Skin of body (tissue), 2 donors: ENCODE results near the gene AURKAIP1. TPM values are rescaled to one million over a fixed set of nuclear protein-coding genes. Genes with fewer than 3 reads are reported as not detected.
"Not testable (repeated sequence)": the region's sequence is repeated elsewhere in the genome, so short reads cannot be mapped to it uniquely, and the experiment has no call there.

ENCODE experiments used
- DNase-seq: peaks from one replicate; lab custom pipeline; 2025; lab: John Stamatoyannopoulos, UW
- total RNA-seq: library from RNA; depleted of rRNA; stranded (reverse); fragments of >200 nt; gene quantifications from one replicate; pipeline ENCODE4 v1.2.3, GENCODE V29; 2014

The AURKAIP1 gene
- total RNA-seq, 1 donor from 2014 or later: 35.0 TPM

DNA sequence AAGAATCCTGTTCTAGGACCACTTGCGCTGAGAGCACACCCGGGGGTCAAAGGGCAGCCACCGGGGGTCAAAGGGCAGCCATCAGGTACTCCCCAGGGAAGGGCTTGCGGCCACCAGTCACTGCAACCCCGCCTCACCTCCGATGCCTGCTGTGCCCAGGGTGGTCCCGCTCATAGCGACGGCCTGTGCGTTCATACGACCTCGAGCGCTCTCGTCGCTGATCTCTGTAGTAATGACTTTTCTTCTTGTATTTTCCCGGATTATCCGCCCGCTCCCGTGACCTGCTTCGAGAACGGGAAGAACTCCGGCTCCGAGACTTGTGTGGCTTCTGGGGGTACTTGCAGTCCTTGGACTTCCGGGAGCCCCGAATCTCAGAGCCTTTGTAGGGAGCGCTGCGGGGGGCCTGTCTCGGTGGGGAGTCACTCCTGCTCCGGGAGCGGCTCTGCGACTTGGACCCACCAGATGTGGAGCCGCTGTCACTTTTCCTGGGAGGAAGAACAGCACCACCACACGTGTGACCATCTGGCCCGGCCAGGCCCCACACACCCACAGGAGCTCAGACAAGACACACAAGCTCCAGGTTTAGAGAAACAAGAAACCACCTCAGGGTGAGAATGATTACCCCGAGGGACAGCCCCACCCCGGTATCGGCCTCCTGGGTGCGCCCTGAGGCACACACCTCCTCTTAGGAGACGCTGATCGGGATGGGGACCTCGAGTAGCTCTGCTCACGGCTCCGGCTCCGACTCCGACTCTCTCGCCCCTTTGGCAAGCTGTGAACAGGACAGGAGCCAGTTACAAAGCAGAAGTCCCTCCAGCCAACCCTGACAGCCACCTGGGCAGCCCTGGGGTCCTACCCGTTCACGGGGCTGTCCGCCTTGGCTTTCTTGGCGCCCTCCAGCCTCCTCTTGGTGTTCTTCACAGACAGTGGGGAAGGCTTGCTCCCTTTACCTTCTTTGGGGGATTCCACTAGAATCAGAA is 12.4 kb upstream of the AURKAIP1 start:
- DNase-seq: no peak

DNA sequence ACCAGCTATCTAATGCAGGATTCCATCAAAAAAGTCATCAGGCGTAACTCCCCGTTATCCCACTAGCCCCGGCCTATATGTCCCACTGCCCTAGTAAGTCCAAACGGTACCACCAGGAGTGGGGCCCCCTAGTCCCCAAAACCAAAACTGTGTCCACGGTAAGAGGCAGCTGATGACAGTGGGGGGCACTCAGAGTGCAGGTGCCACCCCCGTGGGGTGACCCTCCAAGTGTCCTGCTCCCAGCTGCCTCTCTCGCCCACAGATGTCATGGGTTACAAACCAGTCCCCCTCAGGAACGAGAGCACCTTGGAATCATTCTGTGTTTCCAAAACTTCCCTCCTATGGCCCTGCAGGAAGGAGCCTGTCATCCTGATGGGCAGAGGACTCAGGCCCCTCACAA is 10.9 kb upstream of the AURKAIP1 start:
- DNase-seq: no peak

DNA sequence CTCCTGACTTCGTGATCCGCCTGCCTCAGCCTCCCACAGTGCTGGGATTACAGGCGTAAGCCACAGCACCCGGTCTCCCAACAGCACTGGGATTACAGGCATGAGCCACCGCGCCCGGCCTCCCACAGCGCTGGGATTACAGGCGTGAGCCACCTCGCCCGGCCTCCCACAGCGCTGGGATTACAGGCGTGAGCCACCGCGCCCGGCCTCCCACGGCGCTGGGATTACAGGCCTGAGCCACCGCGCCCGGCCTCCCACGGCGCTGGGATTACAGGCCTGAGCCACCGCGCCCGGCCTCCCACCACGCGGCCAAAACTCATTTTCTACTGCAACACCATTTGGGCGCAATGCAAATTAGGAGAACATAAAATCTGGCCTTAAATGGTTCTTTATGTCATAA is 10.3 kb upstream of the AURKAIP1 start:
- DNase-seq: not testable (repeated sequence)

DNA sequence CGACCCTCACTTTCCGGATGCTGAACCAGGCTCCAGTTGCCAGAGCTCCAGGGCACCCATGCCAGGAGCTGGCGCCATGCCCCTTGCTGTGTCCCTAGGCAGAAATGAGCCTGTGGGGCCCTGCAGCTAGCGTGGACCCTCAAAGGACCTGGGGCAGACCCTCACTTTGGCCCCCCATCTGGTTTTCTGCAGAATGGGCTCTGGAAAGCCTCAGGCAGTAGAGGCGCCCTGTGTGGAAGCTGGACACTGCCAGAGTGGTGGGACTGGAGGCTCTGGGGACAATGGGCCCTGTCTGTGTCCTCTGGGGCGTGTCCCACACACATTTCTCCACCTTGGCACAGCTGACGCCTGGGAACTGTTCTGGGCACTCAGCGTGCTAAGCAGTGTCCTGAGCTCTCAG is 6.3 kb upstream of the AURKAIP1 start:
- no peak for DNase-seq

DNA sequence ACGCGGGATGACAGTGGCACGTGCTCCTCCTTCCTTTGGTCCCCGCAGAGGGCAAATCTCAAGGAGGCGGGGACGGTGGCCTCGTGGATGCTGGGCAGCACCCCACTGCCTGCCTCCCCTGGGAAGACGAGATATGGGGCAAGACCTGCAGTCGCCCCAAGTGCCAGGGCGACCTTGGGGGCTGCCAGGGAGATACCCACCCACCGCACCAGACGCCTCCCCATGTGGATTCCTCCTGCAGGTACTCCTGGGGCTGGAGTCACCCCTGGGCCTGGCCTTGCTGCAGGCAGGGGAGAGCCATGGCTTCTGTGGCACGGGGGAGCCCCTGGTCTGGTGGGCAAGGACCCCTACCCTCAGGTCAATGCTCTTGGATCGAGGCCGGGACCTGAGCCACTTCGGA is 5.9 kb upstream of the AURKAIP1 start:
- no peak for DNase-seq

DNA sequence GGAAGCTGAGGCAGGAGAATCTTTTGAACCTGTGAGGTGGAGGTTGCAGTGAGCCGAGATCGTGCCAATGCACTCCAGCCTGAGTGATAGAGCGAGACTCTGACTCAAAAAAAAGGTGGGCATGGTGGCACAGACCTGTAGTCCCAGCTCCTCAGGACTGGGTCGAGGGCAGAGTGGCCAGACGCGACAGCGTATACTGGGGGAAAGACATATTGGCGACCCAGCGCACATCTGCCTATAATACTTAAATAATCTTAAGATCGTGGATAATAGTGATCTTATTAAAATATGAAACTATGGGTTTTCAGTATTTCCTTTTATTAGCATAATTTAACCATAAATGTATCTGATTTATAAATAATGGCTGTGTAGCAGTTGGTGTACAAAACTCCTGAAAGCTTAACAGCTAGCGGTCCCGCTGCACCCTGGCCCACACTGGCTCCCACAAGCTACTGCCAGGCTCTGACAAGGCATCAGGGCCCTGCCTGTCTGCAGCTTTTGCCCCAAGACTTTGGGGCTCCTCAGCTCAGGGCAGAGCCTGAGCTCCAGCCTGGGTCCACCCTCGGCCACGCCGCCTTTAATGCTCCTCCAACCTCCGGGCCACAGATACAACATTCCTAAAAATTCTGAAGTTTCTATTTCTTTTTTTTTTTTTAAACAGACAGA is 2.7 kb upstream of the AURKAIP1 start:
- no peak for DNase-seq

DNA sequence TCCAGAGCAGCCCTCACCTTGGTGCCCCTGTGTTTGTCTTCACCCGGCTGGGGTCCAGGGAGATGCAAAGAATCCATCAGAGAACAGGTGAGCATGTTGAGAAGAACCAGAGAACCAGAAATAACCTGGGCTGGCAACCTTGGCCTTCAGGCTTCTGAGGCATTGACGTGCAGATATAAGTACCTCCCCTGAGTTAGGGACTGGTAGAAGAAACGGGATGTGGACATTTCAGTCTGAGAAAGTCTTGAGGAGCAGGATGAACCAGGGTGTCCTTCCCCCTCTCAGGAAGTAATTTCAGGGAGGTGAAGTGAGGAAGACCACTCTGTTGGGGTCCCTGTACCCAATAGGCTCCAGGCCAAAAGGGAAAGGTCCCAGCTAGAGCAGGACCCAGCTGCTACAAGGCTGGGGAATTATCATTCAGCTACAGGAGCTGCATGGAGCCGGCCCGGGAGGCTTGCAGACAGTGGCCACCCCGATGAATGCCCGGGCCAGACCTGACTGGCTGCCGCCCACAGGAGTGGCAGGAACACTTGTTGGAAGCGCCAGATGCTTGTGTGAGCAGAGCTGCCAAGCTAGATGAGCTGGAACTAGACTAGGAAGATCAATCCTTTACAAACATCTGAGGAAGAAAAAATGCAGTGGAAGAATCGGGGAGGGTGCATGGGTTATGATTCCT is 1.7 kb upstream of the AURKAIP1 start:
- no peak for DNase-seq

DNA sequence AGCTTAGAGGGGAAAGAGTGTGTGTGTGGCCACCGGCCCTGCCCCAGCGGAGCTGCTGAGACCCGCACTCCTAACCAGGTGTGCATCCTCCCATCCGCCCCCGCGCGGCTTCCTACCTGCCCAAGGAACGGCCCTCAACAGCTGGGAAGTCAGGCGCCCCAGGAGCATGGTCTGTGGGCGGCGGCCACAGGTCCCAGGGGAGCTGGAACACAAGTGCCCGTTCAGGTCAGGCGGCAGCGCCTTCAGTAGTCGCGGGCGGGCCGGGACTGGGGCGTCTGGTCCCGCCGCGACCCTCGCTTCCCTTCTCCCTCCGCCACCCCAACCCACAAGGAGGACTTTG is 448 bp downstream of the AURKAIP1 start:
- no peak for DNase-seq

DNA sequence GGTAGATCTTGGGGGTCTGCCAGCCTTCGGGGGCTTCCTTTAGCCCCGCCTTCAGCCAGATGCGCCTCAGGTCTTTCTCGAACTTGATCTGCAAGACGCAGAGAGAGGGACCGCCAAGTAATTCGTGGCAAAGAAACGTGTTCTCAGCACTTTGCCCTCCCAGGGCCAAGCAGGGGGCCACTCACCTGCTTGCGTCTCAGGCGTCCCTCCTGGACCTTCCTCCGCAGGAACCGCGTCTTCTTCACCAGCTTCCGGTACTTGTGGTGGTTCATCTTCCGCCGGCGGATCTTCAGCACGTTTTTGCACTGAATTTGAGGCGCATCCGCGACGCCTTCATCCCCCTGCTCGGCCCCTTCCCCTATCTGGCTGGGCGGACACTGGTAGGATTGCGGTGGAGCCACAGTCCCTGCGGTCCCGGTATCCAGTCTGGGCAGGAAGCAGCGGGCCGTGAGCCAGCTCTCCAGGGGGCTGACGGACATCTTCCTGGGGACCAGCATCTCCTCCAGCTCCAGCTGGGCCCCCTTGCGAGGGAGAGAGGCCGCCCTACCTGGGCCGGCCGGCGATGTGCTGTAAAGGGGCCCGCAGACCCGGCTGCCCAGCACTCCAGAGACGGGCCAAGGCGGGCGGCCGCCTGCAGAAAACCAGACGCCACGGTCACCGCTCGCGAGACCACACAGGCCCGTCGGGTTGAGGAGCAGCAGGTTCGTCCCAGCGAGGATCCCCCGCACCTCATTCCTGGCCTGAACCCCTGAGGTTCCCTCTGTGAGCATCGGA is 1.0 kb downstream of the AURKAIP1 start:
- DNase-seq: no peak

DNA sequence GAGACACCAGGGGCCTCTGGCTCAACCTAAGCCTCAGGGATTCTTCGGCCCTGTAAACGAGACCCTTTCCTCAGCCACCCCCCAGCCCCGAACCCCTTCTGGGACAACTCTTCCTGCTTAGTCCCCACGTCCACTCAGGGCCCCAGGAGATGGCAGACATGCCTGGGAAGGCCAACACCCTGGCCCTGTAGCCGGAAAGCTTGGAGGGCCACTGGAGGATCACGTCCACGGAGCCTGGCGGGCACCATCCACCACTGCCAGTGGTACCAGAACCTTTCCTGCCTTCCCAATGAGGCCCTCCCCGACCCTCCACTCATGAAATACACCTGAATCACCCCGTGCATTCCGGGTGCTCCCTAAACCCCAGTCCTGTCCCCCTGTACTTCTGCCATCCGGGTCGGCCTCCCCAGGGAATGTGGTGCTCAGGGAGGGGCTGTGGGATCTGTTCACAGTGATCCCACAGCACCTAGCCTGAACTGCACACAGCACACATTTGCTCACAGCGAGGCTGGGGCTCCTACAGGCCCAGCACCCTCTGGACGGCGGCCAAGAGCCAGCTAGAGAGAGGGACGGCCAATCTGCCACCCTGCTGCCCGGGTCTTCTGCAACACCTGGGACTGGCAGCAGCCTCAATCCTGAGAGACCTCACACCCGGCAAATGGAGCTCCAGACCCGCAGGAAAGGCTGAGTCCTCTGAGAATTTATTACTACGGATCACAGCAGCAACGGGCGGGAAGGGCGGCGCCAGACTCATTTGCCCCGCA is 1.8 kb downstream of the AURKAIP1 start:
- no peak for DNase-seq

DNA sequence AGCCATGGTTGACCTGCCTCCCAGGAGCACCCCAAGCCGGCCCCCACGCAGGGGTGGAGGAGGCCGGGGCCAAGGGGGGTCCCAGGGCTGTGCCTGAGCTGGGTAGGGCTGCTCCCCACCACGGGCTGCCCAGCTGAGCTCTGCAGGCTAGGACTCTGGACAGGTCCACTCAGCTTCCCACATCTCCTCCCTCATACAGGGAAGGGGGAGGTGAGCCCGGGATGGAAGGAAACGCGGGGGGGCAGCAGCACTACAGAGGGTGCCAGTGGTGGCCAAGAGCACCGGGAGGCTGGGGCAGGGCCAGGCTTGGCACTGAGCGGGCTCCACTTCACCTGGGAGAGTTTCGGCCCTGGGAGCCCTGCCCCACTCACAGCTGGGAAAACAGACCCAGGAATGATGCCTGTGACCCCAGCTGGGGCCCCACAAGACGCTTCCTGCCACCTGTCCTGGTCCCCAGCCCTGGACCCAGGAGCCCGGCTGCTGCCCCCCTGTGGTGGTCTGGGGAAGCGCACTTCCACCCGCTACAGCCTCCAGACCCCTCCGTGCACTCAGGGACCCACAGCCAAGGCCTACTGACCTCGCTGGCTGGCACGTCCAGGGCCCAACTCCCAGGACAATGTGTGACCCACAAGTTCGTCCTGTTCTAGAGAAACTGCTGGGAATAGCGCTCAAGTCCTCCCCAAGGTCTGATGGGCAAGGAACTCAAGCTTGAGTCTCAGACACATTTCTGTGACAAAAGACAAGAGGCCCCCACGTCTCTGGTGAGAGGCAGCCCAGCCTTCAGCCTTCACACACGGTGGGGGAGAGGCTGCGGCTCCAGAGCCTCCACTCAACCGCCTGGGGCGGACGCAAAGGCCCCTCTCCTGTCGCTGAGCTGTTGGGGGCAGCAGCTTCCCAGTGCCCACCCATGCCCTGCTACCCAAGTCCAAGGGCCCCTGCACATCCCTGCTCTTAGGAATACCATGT is 3.0 kb downstream of the AURKAIP1 start:
- DNase-seq: no peak

DNA sequence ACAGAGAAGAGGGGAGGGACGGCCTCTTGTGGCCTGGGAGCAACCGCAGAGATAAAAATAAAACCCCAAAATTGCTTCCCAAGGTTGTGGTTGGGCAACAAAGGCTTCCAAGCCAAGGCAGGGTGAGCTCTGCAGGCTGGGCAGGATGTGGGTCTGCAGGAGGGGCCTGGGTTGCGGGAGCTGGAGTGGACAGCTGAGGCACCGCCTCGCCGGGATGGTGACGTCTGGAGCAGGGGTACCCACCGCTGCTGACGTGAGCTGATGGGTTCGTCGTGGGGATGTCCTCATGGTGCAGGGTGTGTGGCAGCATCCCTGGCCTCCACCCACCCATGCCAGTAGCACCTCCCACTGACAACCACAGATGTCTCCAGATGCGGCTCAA is 3.7 kb downstream of the AURKAIP1 start:
- no peak for DNase-seq

DNA sequence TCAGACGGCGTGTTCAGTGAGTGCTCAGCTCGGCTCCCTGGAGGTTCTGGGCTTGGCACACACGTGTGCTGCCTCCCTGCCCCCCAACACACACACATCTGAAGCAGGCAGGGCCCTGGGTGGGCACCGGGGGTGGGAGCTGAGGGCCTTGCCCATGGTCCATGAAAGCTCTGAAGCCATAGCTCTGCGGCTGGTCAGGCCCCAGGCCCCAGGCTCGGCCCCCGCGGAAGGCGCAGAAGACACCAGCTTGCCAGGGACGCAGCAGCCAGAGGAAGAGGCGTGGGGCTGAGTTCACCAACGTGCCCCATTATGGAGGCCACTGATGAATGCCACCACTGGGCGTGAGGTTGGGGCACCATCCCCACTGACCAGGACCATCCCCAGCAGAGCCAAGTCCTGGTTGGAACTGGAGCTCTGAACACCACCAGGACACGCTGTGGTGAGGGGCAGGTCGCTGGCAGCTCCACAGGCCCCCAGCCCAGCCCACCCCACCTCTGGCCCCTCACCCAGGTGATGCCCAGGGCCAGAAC is 4.2 kb downstream of the AURKAIP1 start:
- DNase-seq: no peak

DNA sequence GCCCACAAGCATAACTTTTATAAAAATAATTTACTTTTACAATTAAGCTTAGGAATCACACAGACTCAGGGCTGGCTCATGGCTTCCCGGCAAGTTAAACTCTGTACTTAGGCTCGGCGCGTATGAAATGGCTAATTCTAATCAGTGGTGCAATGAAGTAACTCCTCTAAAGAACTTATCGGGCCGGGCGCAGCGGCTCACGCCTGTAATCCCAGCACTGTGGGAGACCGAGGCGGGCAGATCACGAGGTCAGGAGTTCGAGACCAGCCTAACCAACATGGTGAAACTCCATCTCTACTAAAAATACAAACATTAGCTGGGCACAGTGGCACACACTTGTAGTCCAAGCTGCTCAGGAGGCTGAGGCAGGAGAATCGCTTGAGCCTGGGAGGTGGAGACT is 4.9 kb downstream of the AURKAIP1 start:
- not testable (repeated sequence) for DNase-seq

DNA sequence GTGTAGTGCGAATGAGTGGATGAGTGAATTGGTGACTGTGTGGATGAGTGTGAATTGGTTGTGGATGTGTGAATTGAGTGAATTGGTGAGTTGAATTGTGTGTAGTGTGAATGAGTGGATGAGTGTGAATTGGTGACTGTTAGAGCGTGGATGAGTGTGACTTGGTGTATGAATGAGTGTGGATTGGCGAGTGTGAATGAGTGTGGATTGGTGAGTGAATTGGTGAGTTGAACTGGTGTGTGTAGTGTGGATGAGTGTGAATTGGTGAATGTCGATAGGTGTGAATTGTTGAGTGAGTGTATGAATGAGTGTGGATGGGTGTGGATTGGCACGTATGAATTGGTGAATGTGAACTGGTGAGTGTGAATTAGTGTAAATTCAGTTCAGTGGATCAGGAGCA is 7.7 kb downstream of the AURKAIP1 start:
- no peak for DNase-seq

DNA sequence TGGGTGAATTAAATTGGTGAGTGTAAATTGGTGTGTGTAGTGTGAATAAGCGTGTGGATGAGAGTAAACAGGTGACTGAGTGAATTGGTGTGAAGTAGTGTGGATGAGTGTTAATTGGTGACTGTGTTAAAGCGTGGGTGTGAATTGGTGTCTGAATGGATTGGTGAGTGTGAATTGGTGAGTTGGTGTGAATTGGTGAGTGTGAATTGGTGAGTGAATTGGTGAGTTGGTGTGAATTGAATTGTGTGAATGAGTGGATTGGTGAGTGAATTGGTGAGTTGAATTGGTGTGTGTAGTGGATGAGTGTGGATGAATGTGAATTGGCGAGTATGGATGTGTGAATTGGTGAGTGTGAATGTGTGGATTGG is 8.3 kb downstream of the AURKAIP1 start:
- DNase-seq: no peak

DNA sequence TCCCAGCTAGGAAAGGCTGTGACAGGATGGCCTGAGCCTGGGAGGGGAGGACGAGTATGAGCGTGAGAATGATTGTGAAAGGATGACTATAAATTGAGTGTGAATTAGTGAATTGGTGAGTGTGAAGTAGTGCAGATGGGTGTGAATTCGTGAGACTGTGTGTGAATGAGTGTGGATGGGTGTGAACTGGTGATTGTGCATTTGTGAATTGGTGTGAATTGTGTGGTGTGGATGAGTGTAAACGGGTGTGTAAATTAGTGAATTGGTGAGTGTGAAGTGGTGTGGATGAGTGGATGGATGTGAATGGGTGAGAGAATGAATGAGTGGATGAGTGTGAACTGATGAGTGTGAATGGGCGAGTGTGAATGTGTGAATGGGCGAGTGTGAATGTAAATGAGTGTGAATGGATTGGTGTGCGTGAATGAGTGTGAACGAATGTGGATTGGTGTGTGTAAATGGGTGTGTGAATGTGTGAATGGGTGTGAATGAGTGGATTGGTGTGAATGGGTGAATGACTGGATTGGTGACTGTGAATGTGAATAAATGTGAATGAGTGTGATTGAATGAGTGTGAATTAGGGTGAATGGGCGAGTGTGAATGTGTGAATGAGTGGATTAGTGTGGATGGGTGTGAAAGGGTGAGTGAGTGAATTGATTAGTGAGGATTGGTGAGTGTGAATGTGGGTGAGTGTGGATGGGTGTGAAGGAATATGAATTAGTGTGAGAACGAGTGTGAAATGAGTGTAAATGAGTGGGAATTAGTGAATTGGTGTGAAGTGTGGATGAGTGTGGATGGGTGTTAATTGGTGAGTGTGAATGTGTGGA is 8.9 kb downstream of the AURKAIP1 start:
- DNase-seq: no peak

DNA sequence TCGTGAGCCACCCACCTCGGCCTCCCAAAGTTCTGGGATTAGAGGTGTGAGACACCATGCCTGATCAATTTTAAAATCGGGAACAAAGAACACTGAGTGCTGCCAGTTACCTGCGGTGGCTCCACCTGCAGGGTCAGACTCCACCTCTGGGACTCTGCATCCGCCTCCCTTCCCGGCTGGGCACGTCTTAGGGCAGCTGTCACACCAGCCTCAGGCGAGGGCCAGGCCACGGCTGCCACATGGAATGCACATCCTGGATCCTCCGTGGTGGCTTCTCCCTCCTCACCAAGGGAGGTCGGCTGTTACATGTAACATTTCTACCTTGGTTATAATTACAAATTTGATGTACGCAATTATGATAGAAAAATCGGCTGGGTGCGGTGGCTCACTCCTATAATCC is 10.7 kb downstream of the AURKAIP1 start:
- no peak for DNase-seq
